Lower leg skin (tissue), 3 donors: ENCODE data around the gene STRN.

ENCODE experiments used
- CTCF ChIP-seq, 3 donors: fragments of 450-650 bp; IDR thresholded peaks; one replicate each; pipeline ENCODE4 v1.5.1; 2016; ENCODE audit warnings: antibody characterized with exemption in 3 of 3, mild to moderate bottlenecking in 3 of 3, moderate library complexity in 2 of 3
- POLR2A ChIP-seq, 2 donors: fragments of 450-650 bp; IDR thresholded peaks; one replicate each; pipeline ENCODE4 v1.6.1; 2016 to 2017; ENCODE audit warnings: antibody characterized with exemption in 2 of 2, mild to moderate bottlenecking in 1 of 2, moderate library complexity in 1 of 2

DNA sequence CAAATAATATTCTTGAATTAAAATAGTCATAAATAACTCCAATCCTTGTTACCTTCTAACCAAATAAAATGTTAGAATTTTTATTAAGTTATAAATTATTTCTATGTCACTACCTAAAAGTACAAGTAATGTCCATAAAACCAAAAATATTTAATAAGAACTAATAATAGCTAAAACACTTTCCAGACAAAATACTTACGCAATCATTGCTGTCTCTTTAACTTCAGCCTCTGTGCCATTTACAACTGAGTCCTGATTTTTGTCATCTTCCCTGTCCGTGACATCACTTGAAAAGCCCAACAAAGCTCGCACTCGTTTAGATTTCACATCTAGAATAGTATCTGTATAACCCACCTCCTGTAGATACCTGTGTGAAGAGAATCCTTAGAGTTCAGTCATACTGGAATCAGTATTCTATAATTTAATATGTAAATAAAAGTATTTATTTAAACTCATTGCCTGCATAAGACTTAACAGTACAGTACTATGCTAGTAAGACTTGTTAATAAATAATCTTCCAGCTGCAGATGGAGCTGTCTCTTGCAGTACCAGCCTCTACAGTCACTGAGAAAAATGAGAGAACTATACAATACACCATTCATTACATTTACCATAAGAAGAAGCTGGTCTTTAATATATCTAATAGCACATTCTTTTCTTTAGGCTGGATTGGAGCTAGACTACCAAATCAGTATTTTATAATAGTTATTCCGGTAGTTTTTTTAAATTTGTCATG lies 63.8 kb downstream of the STRN start:
- TF ChIP-seq CTCF (IDR thresholded peaks at IDR 0.05) (no peak), POLR2A (IDR thresholded peaks at IDR 0.05) (no peak)
